K562 (cell line): ENCODE results near the gene NR2F6. TPM values are rescaled to one million over a fixed set of nuclear protein-coding genes. Genes with fewer than 3 reads are reported as not detected.
A peak's percentile ranks its signal among the peaks of the same experiment; 100 is the strongest.

Source experiments
- ATAC-seq: fragments of 200-7000 bp; cut with Tn5 transposase; 3 replicates; pipeline ENCODE4 v1.9.1; 2020; ENCODE audit warnings: moderate library complexity
- BruUV-seq: library from RNA; stranded (reverse); fragments of 400-500 nt; replicated peaks from 2 replicates; lab custom pipeline; 2021; lab: Mats Ljungman, UMichigan
- CTCF ChIA-PET: fragments of 300-600 bp; formaldehyde crosslinking; extraction: SDS; loops from one replicate; lab custom pipeline; 2021; ENCODE audit warnings: low intra/inter-chr PET ratio; lab: Yijun Ruan, JAX
- POLR2A ChIA-PET: fragments of 300-600, 350-650 bp; sonication (Branson Sonifier 250); formaldehyde crosslinking; extraction: SDS; loops from one replicate; lab custom pipeline; 2021; ENCODE audit warnings: antibody characterized with exemption, inconsistent platforms; lab: Yijun Ruan, JAX
- DNase-seq, 4 experiments: peaks; one replicate each; pipeline versions ENCODE4 v3.0.0 to v3.0.0-alpha.2; 2011 to 2018; ENCODE audit warnings: low spot score in 3 of 4, mixed read lengths in 3 of 4; ENCODE audit errors: extremely low read depth in 1 of 4
- FAIRE-seq: peaks from 2 replicates; lab custom pipeline; 2011; peaks lifted over from hg19 to GRCh38; lab: Jason Lieb, UNC
- H2AFZ ChIP-seq: 2 replicates; pipeline ENCODE4 v1.6.0; 2011; ENCODE audit warnings: low read depth, low read length, control low read depth, inconsistent platforms
- H3K27ac ChIP-seq: fragments of 200-600 bp; 3 replicates; pipeline ENCODE4 v1.8.0; 2011; ENCODE audit warnings: low read depth, mild to moderate bottlenecking, control low read depth, inconsistent platforms, low read length, moderate library complexity, mixed read lengths; ENCODE audit errors: extremely low read depth
- H3K27me3 ChIP-seq, 2 experiments: fragments of 300-600 bp in 1 of 2; 2 replicates in 1 of 2; 3 replicates in 1 of 2; pipeline versions ENCODE4 v1.6.0 to v1.8.0; 2011; ENCODE audit warnings: inconsistent platforms in 2 of 2, low read length in 2 of 2, mild to moderate bottlenecking in 1 of 2, mixed read lengths in 1 of 2, moderate library complexity in 1 of 2; ENCODE audit not compliant: control insufficient read depth in 2 of 2, insufficient read depth in 2 of 2
- H3K36me3 ChIP-seq: fragments of 300-600 bp; 3 replicates; pipeline ENCODE4 v1.8.0; 2011; ENCODE audit warnings: mild to moderate bottlenecking, low read length, inconsistent platforms; ENCODE audit not compliant: control insufficient read depth, insufficient read depth
- H3K4me1 ChIP-seq, 2 experiments: fragments of 200-600 bp in 1 of 2; replicated peaks in 1 of 2; 2 replicates in 1 of 2; 3 replicates in 1 of 2; pipeline versions ENCODE4 v1.5.1 to v1.8.0; 2011; ENCODE audit warnings: inconsistent platforms in 2 of 2, low read length in 2 of 2, mild to moderate bottlenecking in 1 of 2, mixed read lengths in 1 of 2, moderate library complexity in 1 of 2; ENCODE audit not compliant: control insufficient read depth in 2 of 2, insufficient read depth in 2 of 2
- H3K4me2 ChIP-seq: 2 replicates; pipeline ENCODE4 v1.6.1; 2011; ENCODE audit warnings: low read length, control low read depth, inconsistent platforms, mixed read lengths; ENCODE audit not compliant: insufficient read depth
- H3K4me3 ChIP-seq: fragments of 200-600 bp; sonication (generic), shearing (Covaris generic); 2 replicates; pipeline ENCODE4 v1.5.1; 2016; ENCODE audit warnings: control low read depth, inconsistent platforms
- H3K79me2 ChIP-seq: fragments of 200-600 bp; 3 replicates; pipeline ENCODE4 v1.8.0; 2011; ENCODE audit warnings: low read length, inconsistent platforms; ENCODE audit not compliant: control insufficient read depth, insufficient read depth
- H3K9ac ChIP-seq, 2 experiments: 2 replicates each; pipeline versions ENCODE4 v1.6.0 to v1.6.1; 2011; ENCODE audit warnings: low read depth in 2 of 2, low read length in 2 of 2, control low read depth in 1 of 2, inconsistent platforms in 1 of 2, mild to moderate bottlenecking in 1 of 2, mixed read lengths in 1 of 2; ENCODE audit not compliant: insufficient read depth in 1 of 2
- H3K9me1 ChIP-seq: one replicate; pipeline ENCODE4 v1.6.0; 2011; ENCODE audit warnings: inconsistent platforms, mild to moderate bottlenecking, low read length, moderate library complexity; ENCODE audit not compliant: control insufficient read depth, insufficient read depth
- H3K9me3 ChIP-seq: replicated peaks from 2 replicates; pipeline ENCODE4 v1.5.1; 2011; ENCODE audit warnings: low read depth, low read length, inconsistent platforms; ENCODE audit not compliant: control insufficient read depth, insufficient read depth
- H4K20me1 ChIP-seq: replicated peaks from 2 replicates; pipeline ENCODE4 v1.6.1; 2011; ENCODE audit warnings: low read length, inconsistent platforms, mixed read lengths; ENCODE audit not compliant: control insufficient read depth, insufficient read depth
- FOXM1 ChIP-seq, 2 experiments: fragments of 450-650 bp in 1 of 2; sonication (generic) in 1 of 2; formaldehyde crosslinking in 1 of 2; IDR thresholded peaks; 2 replicates each; pipeline versions ENCODE4 v1.6.1 to v1.9.0; 2017 to 2022; ENCODE audit warnings: low read depth in 2 of 2, mild to moderate bottlenecking in 2 of 2, missing genetic modification reagents in 1 of 2, moderate library complexity in 1 of 2
- NFIC ChIP-seq: fragments of 450-650 bp; IDR thresholded peaks from 2 replicates; pipeline ENCODE4 v1.6.1; 2017; ENCODE audit warnings: mild to moderate bottlenecking, inconsistent platforms
- NR2C2 ChIP-seq, 2 experiments: fragments of 200-800 bp in 1 of 2; sonication (Bioruptor generic) in 1 of 2; sonication (generic) in 1 of 2; formaldehyde crosslinking in 1 of 2; IDR thresholded peaks; 2 replicates each; pipeline versions ENCODE4 v1.6.1 to v1.8.0; 2016 to 2022; ENCODE audit warnings: mild to moderate bottlenecking in 1 of 2, missing compliant biosample characterization in 1 of 2, missing genetic modification characterization in 1 of 2, missing genetic modification reagents in 1 of 2
- PCBP1 ChIP-seq: fragments of 200-400 bp; formaldehyde crosslinking; IDR thresholded peaks from 2 replicates; pipeline ENCODE4 v1.6.1; 2018; ENCODE audit warnings: mild to moderate bottlenecking, low read depth, low read length; ENCODE audit not compliant: poor library complexity, severe bottlenecking
- TOE1 ChIP-seq, 2 experiments: fragments of 450-650 bp in 1 of 2; sonication (generic) in 1 of 2; formaldehyde crosslinking in 1 of 2; IDR thresholded peaks; 2 replicates each; pipeline versions ENCODE4 v1.7.1 to v1.8.0; 2016 to 2022; ENCODE audit warnings: borderline replicate concordance in 2 of 2, mild to moderate bottlenecking in 2 of 2, antibody characterized with exemption in 1 of 2, inconsistent platforms in 1 of 2, low read depth in 1 of 2, missing genetic modification reagents in 1 of 2, moderate library complexity in 1 of 2
- YY1 ChIP-seq, 3 experiments: IDR thresholded peaks; 2 replicates each; pipeline ENCODE4 v1.6.1; 2011; ENCODE audit warnings: low read length in 2 of 3, mild to moderate bottlenecking in 2 of 3, moderate library complexity in 2 of 3, borderline replicate concordance in 1 of 3, control low read depth in 1 of 3, low read depth in 1 of 3; ENCODE audit not compliant: insufficient read depth in 3 of 3, insufficient replicate concordance in 2 of 3, control insufficient read depth in 1 of 3, insufficient read length in 1 of 3; ENCODE audit errors: extremely low read depth in 1 of 3
- WGBS: fragments of 100-300 bp; shearing (Covaris generic); methylation state at CpG from one replicate; pipeline ENCODE4 v1.1.6; 2016; ENCODE audit warnings: low coverage, mixed read lengths; ENCODE audit not compliant: insufficient coverage; ENCODE audit errors: missing lambda C conversion rate; 5-methylcytosine and 5-hydroxymethylcytosine counted together
- in situ Hi-C: fragments of 300-500 bp; cut with MboI; formaldehyde crosslinking; loops from 4 replicates; pipeline ENCODE4 v1.15.0; 2018; ENCODE audit warnings: inconsistent platforms, mixed read lengths
- intact Hi-C: fragments of 100-400 bp; cut with micrococcal nuclease; formaldehyde crosslinking; loops from 2 replicates; pipeline ENCODE4 v1.14.2; 2022
- polyA plus RNA-seq, 8 experiments: library from polyadenylated mRNA; depleted of rRNA in 4 of 8; stranded (reverse) in 5 of 8; unstranded in 3 of 8; fragments of >200 nt; fragmentation: Nextera tagmentation in 2 of 8; fragmentation: Illumina TruSeq in 1 of 8; extraction: Ambion mirVana in 2 of 8; extraction: Trizol in 1 of 8; gene quantifications; 2 replicates each; pipeline versions ENCODE4 v1.2.1 to v1.2.3, GENCODE V29; 2011 to 2014; ENCODE audit warnings: inconsistent platforms in 1 of 8, missing spikeins in 1 of 8
- total RNA-seq, 7 experiments: library from RNA; depleted of rRNA in 6 of 7; stranded (reverse); fragments of >200 nt in 6 of 7; fragmentation: Illumina TruSeq in 2 of 7; extraction: Trizol in 2 of 7; gene quantifications; 2 replicates each; pipeline versions ENCODE4 v1.2.1 to v1.2.3, GENCODE V29; 2011 to 2021; ENCODE audit warnings: low replicate concordance in 1 of 7
- TF ChIP-seq, protein P1 (sequence below): sonication (generic); formaldehyde crosslinking; IDR thresholded peaks from 2 replicates; pipeline ENCODE4 v1.8.1; 2023; ENCODE audit warnings: mild to moderate bottlenecking, missing genetic modification reagents

Gene NR2F6
- total and polyA plus RNA-seq, 9 of the 15 experiments (the other 6 are each of a cell fraction or from before 2014, with no cell fraction given) = 0.76 to 97.5 (median 18.8) TPM

DNA sequence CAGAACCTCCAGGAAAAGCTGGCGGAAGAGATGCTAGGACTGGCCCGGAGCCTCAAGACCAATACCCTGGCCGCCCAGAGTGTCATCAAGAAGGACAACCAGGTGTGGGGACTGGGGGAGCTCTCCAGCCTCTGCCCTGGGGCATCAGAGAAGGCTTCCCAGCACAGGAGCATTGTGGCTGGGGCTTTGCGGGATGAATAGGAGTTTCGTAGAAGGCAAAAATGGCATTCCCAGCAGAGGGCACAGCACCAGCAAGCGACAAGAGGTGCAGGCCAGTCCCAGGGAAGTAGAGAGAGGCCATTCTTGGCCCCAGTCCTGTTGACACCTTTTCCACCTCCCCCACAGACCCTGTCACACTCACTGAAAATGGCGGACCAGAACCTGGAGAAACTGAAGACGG lies 26.4 kb downstream of the NR2F6 start:
- Histone ChIP-seq H3K27ac (peak overlapping the region; percentile 84; the same call in 2 of the 3 replicates), H3K27me3 (no peaks in the 10 kb centered on the region), H3K36me3 (peaks cover 24% of the 10 kb centered on the region; the same call in 2 of the 3 replicates), H3K4me2 (no peak overlapping the region), H3K79me2 (peaks cover 9% of the 10 kb centered on the region), H2AFZ (no peak overlapping the region), H3K9me1 (peaks cover 3% of the 10 kb centered on the region), H4K20me1 (no peaks in the 10 kb centered on the region), H3K9ac (no peak overlapping the region), H3K4me3 (no peak overlapping the region), H3K9me3 (no peaks in the 10 kb centered on the region), H3K4me1 (peaks cover 13 to 31% of the 10 kb centered on the region in 2 experiments)
- in situ Hi-C loops (no loop called here), intact Hi-C loops (no loop called here)
- FAIRE-seq (no peak), ATAC-seq (no peak), DNase-seq (no peak)
- TF ChIP-seq FOXM1 (IDR thresholded peaks at IDR 0.05; ENCODE audit: low read depth) (no peak), FOXM1 (CRISPR knock-in tag; IDR thresholded peaks at IDR 0.05; ENCODE audit: low read depth) (no peak), YY1 (IDR thresholded peaks at IDR 0.05; ENCODE audit: borderline replicate concordance in 1 of 3, control insufficient read depth in 1 of 3, extremely low read depth in 1 of 3, insufficient read depth in 3 of 3, insufficient read length in 1 of 3, insufficient replicate concordance in 2 of 3, low read depth in 1 of 3, low read length in 2 of 3) (peak in 1 of 3 experiments; percentile 13)
- 87% methylated on average over 8 of the region's 8 CpGs for WGBS
- ChIA-PET CTCF (no interaction called here), POLR2A (interaction anchor here (0.8 kb wide), 1 partner anchor 8 kb away, joined by 3 read pairs; no protein-coding TSS in a partner anchor)
- TSS peak; percentile 13 for BruUV-seq

DNA sequence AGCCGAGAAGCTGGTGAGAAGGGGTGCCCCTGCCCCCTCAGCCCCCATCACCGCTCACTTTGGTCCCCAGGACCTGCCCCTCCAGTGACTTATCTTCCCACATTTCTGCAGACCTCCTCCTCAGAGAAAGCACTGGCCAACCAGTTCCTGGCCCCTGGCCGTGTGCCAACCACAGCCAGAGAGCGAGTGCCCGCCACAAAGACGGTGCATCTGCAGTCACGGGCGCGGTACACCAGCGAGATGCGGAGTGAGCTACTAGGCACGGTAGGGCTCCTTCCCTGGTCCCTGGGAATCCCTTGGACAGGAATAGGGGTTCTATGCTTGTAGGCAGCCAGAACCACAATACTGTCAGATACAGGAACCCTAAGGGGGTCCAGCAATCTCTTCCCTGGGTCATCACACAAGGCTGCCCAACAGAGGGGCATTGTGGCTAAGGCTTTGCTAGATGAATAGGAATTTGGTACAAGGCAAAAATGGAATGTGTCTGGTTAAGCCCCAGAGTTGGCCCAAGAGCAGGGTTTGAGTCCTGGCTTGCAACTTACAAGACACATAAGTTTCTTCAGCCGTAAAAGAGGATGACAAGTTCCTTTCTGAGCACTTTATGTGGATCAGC lies 29.6 kb downstream of the NR2F6 start:
- Histone ChIP-seq H4K20me1 (no peaks in the 10 kb centered on the region), H3K4me2 (peak overlapping the region; percentile 93), H3K9ac (peak overlapping the region; percentile 85 to 98), H3K4me3 (peak overlapping the region; percentile 68), H3K79me2 (peaks cover 9% of the 10 kb centered on the region), H3K27me3 (no peaks in the 10 kb centered on the region), H3K27ac (peak overlapping the region; percentile 99), H3K36me3 (peaks cover 38% of the 10 kb centered on the region; the same call in 2 of the 3 replicates), H3K9me1 (peaks cover 3% of the 10 kb centered on the region), H3K9me3 (no peaks in the 10 kb centered on the region), H2AFZ (peak overlapping the region; percentile 99), H3K4me1 (peaks cover 13 to 32% of the 10 kb centered on the region in 2 experiments)
- WGBS = 38% methylated on average over 13 of the region's 13 CpGs
- TF ChIP-seq NR2C2 (CRISPR knock-in tag; IDR thresholded peaks at IDR 0.05) (0 out of 2 replicates have a peak, but pooled peaks have one; percentile 31), NR2C2 (tag; IDR thresholded peaks at IDR 0.05) (no peak), TOE1 (IDR thresholded peaks at IDR 0.05; ENCODE audit: borderline replicate concordance) (no peak), TOE1 (CRISPR knock-in tag; IDR thresholded peaks at IDR 0.05; ENCODE audit: borderline replicate concordance, low read depth) (0 out of 2 replicates have a peak, but pooled peaks have one; percentile 43), PCBP1 (no peak), NFIC (peak; percentile 92)
- TF ChIP-seq, protein P1, sequence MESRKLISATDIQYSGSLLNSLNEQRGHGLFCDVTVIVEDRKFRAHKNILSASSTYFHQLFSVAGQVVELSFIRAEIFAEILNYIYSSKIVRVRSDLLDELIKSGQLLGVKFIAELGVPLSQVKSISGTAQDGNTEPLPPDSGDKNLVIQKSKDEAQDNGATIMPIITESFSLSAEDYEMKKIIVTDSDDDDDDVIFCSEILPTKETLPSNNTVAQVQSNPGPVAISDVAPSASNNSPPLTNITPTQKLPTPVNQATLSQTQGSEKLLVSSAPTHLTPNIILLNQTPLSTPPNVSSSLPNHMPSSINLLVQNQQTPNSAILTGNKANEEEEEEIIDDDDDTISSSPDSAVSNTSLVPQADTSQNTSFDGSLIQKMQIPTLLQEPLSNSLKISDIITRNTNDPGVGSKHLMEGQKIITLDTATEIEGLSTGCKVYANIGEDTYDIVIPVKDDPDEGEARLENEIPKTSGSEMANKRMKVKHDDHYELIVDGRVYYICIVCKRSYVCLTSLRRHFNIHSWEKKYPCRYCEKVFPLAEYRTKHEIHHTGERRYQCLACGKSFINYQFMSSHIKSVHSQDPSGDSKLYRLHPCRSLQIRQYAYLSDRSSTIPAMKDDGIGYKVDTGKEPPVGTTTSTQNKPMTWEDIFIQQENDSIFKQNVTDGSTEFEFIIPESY (CRISPR knock-in tag) = 0 out of 2 replicates have a peak, but pooled peaks have one; percentile 4
- CTCF ChIA-PET = no interaction called here
- DNase-seq (peak in 2 of 4 experiments; percentile 24 to 29), ATAC-seq (no peak), FAIRE-seq (peak; percentile 11)
- in situ Hi-C loops (no loop called here), intact Hi-C loops (no loop called here)
- TSS peak; percentile 71 for BruUV-seq
- POLR2A ChIA-PET = interaction anchor here (0.6 to 2.5 kb wide), 14 partner anchors 10 to 164 kb away, joined by 3 to 31 read pairs (median 5); partner anchors contain the start of genes BABAM1, DDA1 and OCEL1
